NCI-H2227 (cell line): ENCODE data around the gene SERINC5.
A peak's percentile ranks its signal among the peaks of the same experiment; 100 is the strongest.
"Not testable (repeated sequence)": the region's sequence is repeated elsewhere in the genome, so short reads cannot be mapped to it uniquely, and the experiment has no call there.

Experiments used
- DNase-seq: peaks from one replicate; lab custom pipeline; 2025; ENCODE audit not compliant: unreplicated experiment; lab: John Stamatoyannopoulos, UW

Gene SERINC5

DNA sequence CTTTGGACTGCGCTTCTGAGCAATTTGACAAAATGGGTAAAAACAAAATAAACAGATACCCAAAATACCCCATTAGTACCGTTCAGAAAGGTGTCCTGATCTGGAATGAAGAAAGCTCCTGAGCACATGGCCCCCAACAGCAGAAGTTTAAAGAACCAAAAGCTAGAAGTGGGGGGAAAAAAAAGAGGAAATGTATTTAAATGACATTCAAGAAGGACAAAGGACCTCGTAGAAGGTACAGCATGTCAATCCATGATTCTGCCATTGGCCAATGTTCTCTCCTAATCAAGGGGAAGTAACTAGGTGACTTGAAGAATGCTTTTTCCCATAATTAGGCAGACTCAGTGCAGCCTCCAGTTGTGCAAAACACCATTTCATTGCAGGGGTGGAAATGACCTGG is 78.6 kb downstream of the SERINC5 start:
- no peak for DNase-seq

DNA sequence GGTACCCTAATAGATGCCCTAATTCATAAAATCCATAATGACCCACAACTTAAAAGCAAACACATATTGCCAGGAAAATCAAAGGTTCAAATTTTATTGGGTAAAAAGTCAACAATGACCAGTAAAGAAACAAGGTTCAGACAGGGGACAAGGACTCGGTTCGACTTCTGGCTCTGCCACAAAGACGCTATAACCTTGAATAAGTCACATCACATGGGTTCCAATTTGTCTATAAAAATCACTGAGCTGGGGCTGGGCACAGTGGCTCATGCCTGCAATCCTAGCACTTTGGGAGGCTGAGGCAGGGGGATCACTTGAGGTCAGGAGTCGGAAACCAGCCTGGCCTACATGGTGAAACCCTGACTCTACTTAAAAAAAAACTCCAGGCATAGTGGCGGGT is 80.5 kb downstream of the SERINC5 start:
- no peak for DNase-seq

GRCh38 chr5:80174790-80175189 is 81.1 kb downstream of the SERINC5 start:
- no peak for DNase-seq

DNA sequence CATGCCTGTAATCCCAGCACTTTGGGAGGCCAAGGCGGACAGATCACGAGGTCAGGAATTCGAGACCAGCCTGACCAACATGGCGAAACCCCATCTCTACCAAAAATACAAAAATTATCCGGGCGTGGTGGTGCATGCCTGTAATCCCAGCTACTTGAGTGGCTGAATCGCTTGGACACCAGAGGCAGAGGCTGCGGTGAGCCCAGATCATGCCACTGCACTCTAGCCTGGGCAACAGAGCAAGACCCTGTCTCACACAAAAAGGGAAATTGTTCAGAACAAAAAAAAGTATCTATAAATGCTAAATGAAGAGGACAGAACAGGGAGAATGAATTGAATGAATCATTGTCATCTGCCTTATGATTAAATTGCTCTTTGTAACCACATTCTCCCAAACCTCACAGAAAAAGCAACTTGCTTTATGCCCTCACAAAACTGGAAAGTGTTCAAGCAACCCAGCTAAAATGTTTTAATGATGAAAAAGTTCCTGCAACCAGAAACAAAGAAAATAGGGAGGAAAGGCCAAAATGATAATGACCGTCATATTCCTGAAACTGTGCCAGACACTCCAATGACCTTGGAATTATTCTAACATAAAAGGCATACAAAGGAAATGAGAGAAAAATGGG is 83.7 kb downstream of the SERINC5 start:
- no peak for DNase-seq

GRCh38 chr5:80170117-80170535 is 85.7 kb downstream of the SERINC5 start:
- no peak for DNase-seq

DNA sequence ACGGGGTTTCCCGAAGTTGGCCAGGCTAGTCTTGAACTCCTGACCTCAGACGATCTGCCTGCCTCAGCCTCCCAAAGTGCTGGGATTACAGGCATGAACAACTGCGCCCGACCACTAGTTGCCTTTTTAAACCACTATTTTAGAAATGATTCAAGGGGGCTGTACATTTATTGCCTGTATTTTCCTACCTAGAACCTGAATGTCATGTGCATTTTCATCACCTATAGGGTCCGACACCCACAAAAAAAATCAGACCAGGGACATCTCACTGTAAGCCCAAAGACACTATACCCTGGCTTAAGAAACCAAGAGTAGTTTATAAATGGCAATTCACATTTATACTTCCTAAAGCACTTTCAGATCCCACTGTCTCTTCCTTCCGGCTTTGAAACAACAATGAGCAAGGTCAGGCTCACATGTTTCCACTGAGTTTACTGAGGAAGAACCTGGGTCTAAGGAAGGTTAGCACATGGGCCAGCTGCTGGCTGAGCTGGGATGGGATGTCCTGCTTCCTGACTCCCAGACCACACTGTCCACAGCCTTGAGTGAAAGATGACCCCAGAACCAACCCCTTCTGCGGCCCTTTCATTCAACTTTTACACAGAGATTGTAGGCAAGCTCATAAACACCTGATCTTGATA is 87.3 kb downstream of the SERINC5 start:
- DNase-seq, result no peak

- no peak for DNase-seq
Measured at GRCh38 chr5:80165452-80165851, 90.4 kb downstream of the SERINC5 start.

DNA sequence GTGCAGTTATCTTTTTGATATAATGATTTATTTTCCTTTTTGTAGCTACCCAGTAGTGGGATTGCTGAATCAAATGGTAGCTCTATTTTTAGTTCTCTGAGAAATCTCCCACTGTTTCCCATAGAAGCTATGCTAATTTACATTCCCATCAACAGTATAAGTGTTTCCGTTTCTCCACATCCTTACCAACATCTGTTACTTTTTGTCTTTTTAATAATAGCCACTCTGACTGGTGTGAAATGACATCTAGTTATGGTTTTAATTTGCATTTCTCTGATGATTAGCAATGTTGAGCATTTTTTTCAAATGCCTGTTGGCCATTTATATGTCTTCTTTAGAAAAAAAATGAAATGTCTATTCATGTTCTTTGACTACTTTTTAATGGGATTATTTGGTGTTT is 94.7 kb downstream of the SERINC5 start:
- no peak for DNase-seq

DNA sequence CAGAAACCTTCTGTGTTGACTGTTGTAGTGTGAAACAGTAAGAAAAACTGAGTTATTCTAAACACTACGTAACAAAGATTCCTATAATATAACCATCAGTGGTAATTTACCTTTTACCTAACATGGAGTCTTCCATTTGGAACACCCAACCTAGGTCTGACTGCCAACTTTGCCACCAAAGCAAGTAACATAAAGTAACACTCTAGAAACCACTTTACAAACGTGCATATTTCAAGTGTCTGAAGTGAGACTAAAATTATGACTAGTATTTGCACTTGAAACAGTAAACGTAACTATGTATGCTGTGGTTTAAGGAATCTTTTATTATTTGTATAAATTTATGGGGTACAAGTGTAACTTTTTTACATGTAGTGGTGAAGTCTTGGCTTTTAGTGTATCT is 95.6 kb downstream of the SERINC5 start:
- DNase-seq, result no peak

GRCh38 chr5:80159133-80159815 is 96.6 kb downstream of the SERINC5 start:
- DNase-seq, result no peak

- DNase-seq, result peak; percentile 32
Measured at GRCh38 chr5:80156156-80156555, 99.7 kb downstream of the SERINC5 start.

DNA sequence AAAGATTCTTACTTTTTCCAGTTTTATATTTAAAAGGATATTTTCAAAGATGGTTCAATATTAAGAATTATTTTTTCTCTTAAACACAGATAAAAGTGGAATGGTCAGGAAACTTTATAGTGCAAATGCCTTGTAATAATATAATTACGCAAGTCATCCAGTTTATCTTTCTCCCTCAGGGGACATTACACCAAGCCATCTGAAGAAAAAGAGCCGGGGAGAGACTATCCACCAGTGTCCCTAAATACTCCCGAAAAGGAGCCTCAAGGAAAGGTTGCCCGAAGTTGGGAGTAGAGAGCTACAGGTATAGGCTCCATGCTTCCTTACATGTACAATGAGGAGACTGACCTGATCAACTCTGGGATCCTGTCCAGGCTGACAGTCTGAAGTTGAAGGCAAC is 101.1 kb downstream of the SERINC5 start:
- no peak for DNase-seq

- not testable (repeated sequence) for DNase-seq
Measured at GRCh38 chr5:80154289-80154688, 101.6 kb downstream of the SERINC5 start.

GRCh38 chr5:80153586-80154126 is 102.2 kb downstream of the SERINC5 start:
- no peak for DNase-seq

DNA sequence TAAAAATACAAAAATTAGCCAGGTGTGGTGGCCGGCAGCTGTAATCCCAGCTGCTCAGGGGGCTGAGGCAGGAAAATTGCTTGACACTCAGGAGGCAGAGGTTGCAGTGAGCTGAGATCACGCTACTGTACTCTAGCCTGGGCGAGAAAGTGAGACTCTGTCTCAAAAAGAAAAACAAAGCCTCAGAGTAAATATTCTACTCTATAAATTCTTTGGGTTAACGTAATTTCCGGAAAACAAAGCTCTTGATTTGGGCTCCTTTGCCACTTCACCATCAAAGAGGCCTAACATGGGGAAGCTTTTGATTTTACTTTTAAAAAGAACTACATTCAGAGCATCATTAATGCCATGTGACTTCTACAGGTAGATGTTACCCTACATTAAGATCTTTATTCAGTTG is 103.1 kb downstream of the SERINC5 start:
- no peak for DNase-seq

GRCh38 chr5:80151890-80152289 is 104.0 kb downstream of the SERINC5 start:
- DNase-seq, result no peak

- no peak for DNase-seq
Measured at GRCh38 chr5:80150731-80151130, 105.1 kb downstream of the SERINC5 start.

- DNase-seq, result peak; percentile 14
Measured at GRCh38 chr5:80149161-80149609, 106.7 kb downstream of the SERINC5 start.

GRCh38 chr5:80147119-80147815 is 108.6 kb downstream of the SERINC5 start:
- DNase-seq, result no peak

GRCh38 chr5:80146046-80146445 is 109.8 kb downstream of the SERINC5 start:
- DNase-seq, result no peak

- DNase-seq, result no peak
Measured at GRCh38 chr5:80143491-80143890, 112.4 kb downstream of the SERINC5 start.
